Smooth muscle cell (in vitro differentiated cells): ENCODE results near the gene CFAP61. TPM values are rescaled to one million over a fixed set of nuclear protein-coding genes. Genes with fewer than 3 reads are reported as not detected.

Source experiments
- DNase-seq: peaks from one replicate; lab custom pipeline; 2025; ENCODE audit not compliant: unreplicated experiment; lab: John Stamatoyannopoulos, UW
- H2AFZ ChIP-seq: fragments of 200-600 bp; sonication (generic); 2 replicates; pipeline ENCODE4 v1.6.0; 2016; ENCODE audit warnings: antibody characterized with exemption, low read depth, mild to moderate bottlenecking
- H3F3A ChIP-seq: fragments of 200-600 bp; sonication (generic); 2 replicates; pipeline ENCODE4 v1.6.0; 2017; ENCODE audit warnings: antibody characterized with exemption, low read depth
- H3K27ac ChIP-seq: fragments of 200-600 bp; sonication (generic); 2 replicates; pipeline ENCODE4 v1.5.1; 2016; ENCODE audit warnings: low read depth, mild to moderate bottlenecking
- H3K27me3 ChIP-seq: fragments of 200-600 bp; sonication (generic); 2 replicates; pipeline ENCODE4 v1.6.1; 2016; ENCODE audit warnings: low read depth, mild to moderate bottlenecking
- H3K36me3 ChIP-seq: fragments of 200-600 bp; sonication (generic); 2 replicates; pipeline ENCODE4 v1.5.1; 2016; ENCODE audit warnings: low read depth
- H3K4me1 ChIP-seq: fragments of 200-600 bp; sonication (generic); 2 replicates; pipeline ENCODE4 v1.5.1; 2016; ENCODE audit warnings: low read depth
- H3K4me2 ChIP-seq: fragments of 200-600 bp; sonication (generic); 2 replicates; pipeline ENCODE4 v1.6.0; 2016; ENCODE audit warnings: mild to moderate bottlenecking
- H3K4me3 ChIP-seq: fragments of 200-600 bp; sonication (generic); 2 replicates; pipeline ENCODE4 v1.5.1; 2016; ENCODE audit warnings: mild to moderate bottlenecking
- H3K79me2 ChIP-seq: fragments of 200-600 bp; sonication (generic); 2 replicates; pipeline ENCODE4 v1.6.0; 2016; ENCODE audit warnings: low read depth, mild to moderate bottlenecking
- H3K9ac ChIP-seq: fragments of 200-600 bp; sonication (generic); 2 replicates; pipeline ENCODE4 v1.6.0; 2016; ENCODE audit warnings: low read depth
- H3K9me3 ChIP-seq: fragments of 200-600 bp; sonication (generic); replicated peaks from 2 replicates; pipeline ENCODE4 v1.5.1; 2016; ENCODE audit warnings: low read depth
- H4K20me1 ChIP-seq: fragments of 200-600 bp; sonication (generic); 2 replicates; pipeline ENCODE4 v1.6.0; 2016; ENCODE audit warnings: low read depth
- WGBS: methylation state at CpG from one replicate; pipeline ENCODE4 v1.1.7; 2016; ENCODE audit warnings: low lambda C conversion rate; 5-methylcytosine and 5-hydroxymethylcytosine counted together
- polyA plus RNA-seq: library from polyadenylated mRNA; unstranded; fragments of >200 nt; fragmentation: Nextera tagmentation; extraction: Ambion mirVana; gene quantifications from 2 replicates; pipeline ENCODE4 v1.2.1, GENCODE V29; 2016
- total RNA-seq: library from RNA; depleted of rRNA; stranded (reverse); fragments of >200 nt; gene quantifications from 2 replicates; pipeline ENCODE4 v1.2.3, GENCODE V29; 2014
- TF ChIP-seq, protein P1 (sequence below): fragments of 200-600 bp; sonication (generic); IDR thresholded peaks from 2 replicates; pipeline ENCODE4 v1.5.1; 2017; ENCODE audit warnings: borderline replicate concordance, mild to moderate bottlenecking, antibody characterized with exemption; ENCODE audit not compliant: insufficient read depth, poor library complexity, severe bottlenecking

CFAP61 gene
- total and polyA plus RNA-seq, 2 experiments from 2014 or later, result not detected

- Histone ChIP-seq H2AFZ (no peak overlapping the region), H3K4me1 (peaks cover 6% of the 10 kb centered on the region), H3F3A (peaks cover 6% of the 10 kb centered on the region), H3K4me2 (no peak overlapping the region), H3K27ac (no peak overlapping the region), H3K9me3 (no peaks in the 10 kb centered on the region), H3K79me2 (peaks cover 95% of the 10 kb centered on the region), H3K9ac (no peak overlapping the region), H3K36me3 (peaks cover 3% of the 10 kb centered on the region), H3K27me3 (no peaks in the 10 kb centered on the region), H4K20me1 (peaks cover 53% of the 10 kb centered on the region), H3K4me3 (no peak overlapping the region)
- DNase-seq, result no peak
- TF ChIP-seq, protein P1, sequence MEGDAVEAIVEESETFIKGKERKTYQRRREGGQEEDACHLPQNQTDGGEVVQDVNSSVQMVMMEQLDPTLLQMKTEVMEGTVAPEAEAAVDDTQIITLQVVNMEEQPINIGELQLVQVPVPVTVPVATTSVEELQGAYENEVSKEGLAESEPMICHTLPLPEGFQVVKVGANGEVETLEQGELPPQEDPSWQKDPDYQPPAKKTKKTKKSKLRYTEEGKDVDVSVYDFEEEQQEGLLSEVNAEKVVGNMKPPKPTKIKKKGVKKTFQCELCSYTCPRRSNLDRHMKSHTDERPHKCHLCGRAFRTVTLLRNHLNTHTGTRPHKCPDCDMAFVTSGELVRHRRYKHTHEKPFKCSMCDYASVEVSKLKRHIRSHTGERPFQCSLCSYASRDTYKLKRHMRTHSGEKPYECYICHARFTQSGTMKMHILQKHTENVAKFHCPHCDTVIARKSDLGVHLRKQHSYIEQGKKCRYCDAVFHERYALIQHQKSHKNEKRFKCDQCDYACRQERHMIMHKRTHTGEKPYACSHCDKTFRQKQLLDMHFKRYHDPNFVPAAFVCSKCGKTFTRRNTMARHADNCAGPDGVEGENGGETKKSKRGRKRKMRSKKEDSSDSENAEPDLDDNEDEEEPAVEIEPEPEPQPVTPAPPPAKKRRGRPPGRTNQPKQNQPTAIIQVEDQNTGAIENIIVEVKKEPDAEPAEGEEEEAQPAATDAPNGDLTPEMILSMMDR, result no peak
Measured at GRCh38 chr20:20022498-20022897, 29.8 kb upstream of the CFAP61 start.

GRCh38 chr20:20023395-20023794, 28.9 kb upstream of the CFAP61 start:
- Histone ChIP-seq H3K9ac (no peak overlapping the region), H3K4me3 (no peak overlapping the region), H3K4me2 (no peak overlapping the region), H3K79me2 (peaks cover 95% of the 10 kb centered on the region), H3K9me3 (no peaks in the 10 kb centered on the region), H4K20me1 (peaks cover 60% of the 10 kb centered on the region), H3K36me3 (peaks cover 4% of the 10 kb centered on the region), H3F3A (peaks cover 6% of the 10 kb centered on the region), H3K4me1 (peaks cover under 1% of the 10 kb centered on the region), H3K27ac (no peak overlapping the region), H2AFZ (no peak overlapping the region), H3K27me3 (no peaks in the 10 kb centered on the region)
- TF ChIP-seq, protein P1, result no peak
- 97% methylated on average over 3 of the region's 3 CpGs for WGBS
- no peak for DNase-seq

GRCh38 chr20:20024942-20025341, 27.4 kb upstream of the CFAP61 start:
- H3K36me3 ChIP-seq, result peaks cover 4% of the 10 kb centered on the region
- no peak overlapping the region for H3K4me3 ChIP-seq
- DNase-seq, result no peak
- no peak overlapping the region for H3K4me2 ChIP-seq
- H3K79me2 ChIP-seq, result peaks cover 82% of the 10 kb centered on the region
- no peaks in the 10 kb centered on the region for H3K4me1 ChIP-seq
- no peaks in the 10 kb centered on the region for H3K27me3 ChIP-seq
- TF ChIP-seq, protein P1, result no peak
- H3K9me3 ChIP-seq, result no peaks in the 10 kb centered on the region
- peaks cover 6% of the 10 kb centered on the region for H3F3A ChIP-seq
- H2AFZ ChIP-seq, result no peak overlapping the region
- no peak overlapping the region for H3K9ac ChIP-seq
- H3K27ac ChIP-seq, result no peak overlapping the region
- peaks cover 65% of the 10 kb centered on the region for H4K20me1 ChIP-seq

GRCh38 chr20:20027284-20027683, 25.0 kb upstream of the CFAP61 start:
- WGBS, result 100% methylated on average over 2 of the region's 2 CpGs
- H3K4me3 ChIP-seq, result no peak overlapping the region
- H3F3A ChIP-seq, result peaks cover 6% of the 10 kb centered on the region
- H3K4me2 ChIP-seq, result no peak overlapping the region
- no peak overlapping the region for H3K27ac ChIP-seq
- H2AFZ ChIP-seq, result no peak overlapping the region
- no peaks in the 10 kb centered on the region for H3K27me3 ChIP-seq
- H3K9me3 ChIP-seq, result no peaks in the 10 kb centered on the region
- no peak overlapping the region for H3K9ac ChIP-seq
- TF ChIP-seq, protein P1, result no peak
- H3K36me3 ChIP-seq, result peaks cover 15% of the 10 kb centered on the region
- no peaks in the 10 kb centered on the region for H3K4me1 ChIP-seq
- H3K79me2 ChIP-seq, result peaks cover 61% of the 10 kb centered on the region
- DNase-seq, result no peak
- peaks cover 60% of the 10 kb centered on the region for H4K20me1 ChIP-seq
